ENCODE data around the gene ACADL. TPM values are rescaled to one million over a fixed set of nuclear protein-coding genes. Genes with fewer than 3 reads are reported as not detected.

The ACADL gene
- total RNA-seq, 4 donors from 2014 or later = 0.58 to 5.9 (median 2.5) TPM

DNA sequence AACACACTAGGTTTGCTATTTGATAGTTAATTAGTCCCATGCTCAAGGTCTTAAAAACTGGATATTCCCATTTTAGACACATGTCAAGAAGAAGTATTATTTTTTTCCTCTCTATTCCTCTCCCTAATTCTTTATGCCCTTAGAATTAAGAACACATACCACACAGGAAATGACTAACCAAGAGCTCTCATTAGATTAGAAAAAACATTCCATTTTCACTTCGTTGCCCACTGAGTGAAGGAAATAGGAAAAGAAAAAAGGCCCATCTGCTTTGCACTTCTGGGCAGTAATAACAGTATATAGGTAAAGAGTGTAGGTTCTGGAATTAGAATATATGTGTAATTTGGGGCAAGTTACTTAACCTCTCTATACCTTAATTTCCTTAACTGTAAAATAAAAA lies 26.9 kb downstream of the ACADL start:
- no peaks in the 10 kb centered on the region for H3K9me3 ChIP-seq
- no peaks in the 10 kb centered on the region for H3K36me3 ChIP-seq
- WGBS, 2 donors (ENCODE audit: low coverage in 1 of 2) = 15% methylated on average over 1 of the region's 1 CpG; no CpG with 5 or more reads in 1 of the 2 donors
- H3K4me3 ChIP-seq = no peak overlapping the region
- TF ChIP-seq POLR2A (IDR thresholded peaks at IDR 0.05) (no peak), POLR2AphosphoS5 (IDR thresholded peaks at IDR 0.05) (no peak), EP300 (IDR thresholded peaks at IDR 0.05) (no peak)
- TF ChIP-seq, protein P1, sequence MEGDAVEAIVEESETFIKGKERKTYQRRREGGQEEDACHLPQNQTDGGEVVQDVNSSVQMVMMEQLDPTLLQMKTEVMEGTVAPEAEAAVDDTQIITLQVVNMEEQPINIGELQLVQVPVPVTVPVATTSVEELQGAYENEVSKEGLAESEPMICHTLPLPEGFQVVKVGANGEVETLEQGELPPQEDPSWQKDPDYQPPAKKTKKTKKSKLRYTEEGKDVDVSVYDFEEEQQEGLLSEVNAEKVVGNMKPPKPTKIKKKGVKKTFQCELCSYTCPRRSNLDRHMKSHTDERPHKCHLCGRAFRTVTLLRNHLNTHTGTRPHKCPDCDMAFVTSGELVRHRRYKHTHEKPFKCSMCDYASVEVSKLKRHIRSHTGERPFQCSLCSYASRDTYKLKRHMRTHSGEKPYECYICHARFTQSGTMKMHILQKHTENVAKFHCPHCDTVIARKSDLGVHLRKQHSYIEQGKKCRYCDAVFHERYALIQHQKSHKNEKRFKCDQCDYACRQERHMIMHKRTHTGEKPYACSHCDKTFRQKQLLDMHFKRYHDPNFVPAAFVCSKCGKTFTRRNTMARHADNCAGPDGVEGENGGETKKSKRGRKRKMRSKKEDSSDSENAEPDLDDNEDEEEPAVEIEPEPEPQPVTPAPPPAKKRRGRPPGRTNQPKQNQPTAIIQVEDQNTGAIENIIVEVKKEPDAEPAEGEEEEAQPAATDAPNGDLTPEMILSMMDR (IDR thresholded peaks at IDR 0.05) = no peak
- ATAC-seq = no peak
- peaks cover 0 to 14% (median 0%) of the 10 kb centered on the region in 3 donors for H3K4me1 ChIP-seq
- no peak overlapping the region for H3K27ac ChIP-seq
- no peaks in the 10 kb centered on the region for H3K27me3 ChIP-seq

DNA sequence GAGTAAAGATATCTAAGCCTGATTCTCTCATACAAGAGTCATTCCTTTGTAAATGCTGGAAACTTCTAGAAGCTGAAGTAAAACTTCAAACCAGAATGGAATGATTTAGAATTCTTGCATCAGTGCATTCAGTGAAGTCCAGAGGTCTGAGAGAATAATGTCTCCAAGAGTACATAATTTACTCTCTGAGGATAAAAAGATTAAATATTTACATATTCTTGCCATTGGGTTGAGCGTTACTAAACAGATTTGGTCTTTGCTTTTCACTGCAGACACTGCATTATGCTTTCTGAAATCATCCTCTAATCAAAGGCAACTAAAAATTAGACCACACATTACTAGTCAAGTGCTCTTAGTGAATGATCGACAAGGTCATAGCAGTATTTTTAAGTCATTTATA lies 27.5 kb downstream of the ACADL start:
- no peaks in the 10 kb centered on the region for H3K27me3 ChIP-seq
- 18 to 34% methylated on average over 2 of the region's 2 CpGs for WGBS, 2 donors (ENCODE audit: low coverage in 1 of 2)
- ATAC-seq = no peak

DNA sequence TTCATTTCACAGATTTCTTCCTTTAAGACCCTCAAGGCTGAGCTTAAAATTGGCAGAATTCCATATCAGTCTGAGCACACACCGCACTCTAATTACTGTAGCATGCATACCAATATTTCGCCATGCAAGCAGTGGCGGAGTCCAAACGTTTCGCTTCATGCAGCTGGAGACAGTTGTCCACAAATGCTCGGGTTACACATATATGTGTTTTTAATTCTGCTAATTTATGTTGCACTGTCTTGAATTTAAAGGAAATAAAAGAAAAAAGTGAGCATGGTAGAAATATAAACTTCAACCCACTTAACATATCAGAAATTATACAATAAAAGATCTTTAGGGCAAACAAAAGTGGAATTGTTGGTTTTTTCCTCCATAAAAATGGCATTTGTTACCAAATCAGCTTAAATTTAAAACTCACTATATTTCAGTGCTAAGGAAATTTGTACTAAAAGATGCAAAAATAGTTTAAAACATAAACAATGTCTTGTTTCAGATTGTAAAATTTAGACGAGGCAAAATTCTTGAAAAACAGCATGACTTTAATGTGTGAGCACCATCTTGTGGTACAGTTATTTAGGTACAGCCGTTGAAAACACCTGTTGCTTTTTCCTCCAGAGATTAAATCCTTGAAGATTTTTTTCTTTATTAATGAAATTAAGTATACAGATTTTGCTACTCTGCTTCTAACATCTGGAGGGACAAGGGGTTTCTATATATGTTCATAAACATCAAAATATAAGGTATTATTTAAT lies 30.0 kb downstream of the ACADL start:
- Histone ChIP-seq H3K9me3 (no peaks in the 10 kb centered on the region), H3K27ac (no peak overlapping the region), H3K4me1 (peaks cover 0 to 14% (median 0%) of the 10 kb centered on the region in 3 donors), H3K4me3 (peak overlapping the region; percentile 1 to 16), H3K27me3 (no peaks in the 10 kb centered on the region), H3K36me3 (no peaks in the 10 kb centered on the region)
- ATAC-seq = no peak
- no peak for TF ChIP-seq POLR2A (IDR thresholded peaks at IDR 0.05)
- TF ChIP-seq, protein P1 (IDR thresholded peaks at IDR 0.05) = peak; percentile 67 to 72 (median 70)
- 28 to 29% methylated on average over 8 of the region's 8 CpGs for WGBS, 2 donors (ENCODE audit: low coverage in 1 of 2)

More for the DNA sequence above, 27.5 kb downstream of the ACADL start:
- TF ChIP-seq POLR2A (IDR thresholded peaks at IDR 0.05) (no peak), POLR2AphosphoS5 (IDR thresholded peaks at IDR 0.05) (no peak), EP300 (IDR thresholded peaks at IDR 0.05) (no peak)
- TF ChIP-seq, protein P1 (IDR thresholded peaks at IDR 0.05) = no peak
- Histone ChIP-seq H3K36me3 (no peaks in the 10 kb centered on the region), H3K9me3 (no peaks in the 10 kb centered on the region), H3K4me3 (no peak overlapping the region), H3K27ac (no peak overlapping the region), H3K4me1 (peaks cover 0 to 14% (median 0%) of the 10 kb centered on the region in 3 donors)

DNA sequence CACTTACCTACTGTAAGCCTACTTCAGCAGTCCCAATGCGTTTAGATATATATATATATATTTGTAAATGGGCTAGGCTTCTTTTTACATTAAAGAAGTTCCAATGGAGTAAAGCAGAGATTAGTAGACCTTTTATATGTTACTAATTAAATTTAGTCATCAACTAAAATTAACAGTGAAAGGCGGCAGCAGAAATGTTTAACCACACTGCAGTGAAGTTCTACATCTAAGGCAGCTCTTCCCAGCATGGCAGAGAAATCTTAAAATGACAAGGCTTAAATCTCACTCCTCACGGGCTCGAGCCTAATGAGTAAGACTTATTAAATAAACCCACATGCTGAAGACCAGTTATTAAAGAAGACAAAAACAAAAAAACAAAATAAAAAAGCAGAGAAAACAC lies 34.9 kb downstream of the ACADL start:
- Histone ChIP-seq H3K9me3 (peaks cover 0 to 9% (median 0%) of the 10 kb centered on the region in 3 donors), H3K36me3 (no peaks in the 10 kb centered on the region), H3K27me3 (no peaks in the 10 kb centered on the region), H3K4me1 (peaks cover 0 to 5% (median 0%) of the 10 kb centered on the region in 3 donors), H3K27ac (no peak overlapping the region), H3K4me3 (no peak overlapping the region)
- ATAC-seq = no peak
- 79 to 100% methylated on average over 4 of the region's 4 CpGs for WGBS, 2 donors (ENCODE audit: low coverage in 1 of 2)
- TF ChIP-seq, protein P1 (IDR thresholded peaks at IDR 0.05) = no peak
- no peak for TF ChIP-seq POLR2A (IDR thresholded peaks at IDR 0.05)
- TF ChIP-seq POLR2AphosphoS5 (IDR thresholded peaks at IDR 0.05) = no peak
- TF ChIP-seq EP300 (IDR thresholded peaks at IDR 0.05) = no peak

Data from gastroesophageal sphincter (tissue), 4 donors.